DOHH2 (cell line): ENCODE data around the gene RGS3.

Experiments used
- H3F3A ChIP-seq: fragments of 200-600 bp; sonication (generic), shearing (Covaris generic); 2 replicates; pipeline ENCODE4 v1.6.0; 2016; ENCODE audit warnings: antibody characterized with exemption, mild to moderate bottlenecking; ENCODE audit not compliant: control insufficient read depth, insufficient read depth
- H3K27ac ChIP-seq: fragments of 200-600 bp; sonication (generic); 2 replicates; pipeline ENCODE4 v1.5.1; 2014; ENCODE audit warnings: low read depth, mild to moderate bottlenecking, low read length, moderate library complexity
- H3K27me3 ChIP-seq: fragments of 200-600 bp; sonication (generic); 2 replicates; pipeline ENCODE4 v1.6.1; 2014; ENCODE audit warnings: mild to moderate bottlenecking, low read length, mixed read lengths; ENCODE audit not compliant: control insufficient read depth
- H3K36me3 ChIP-seq: fragments of 200-600 bp; sonication (generic); 2 replicates; pipeline ENCODE4 v1.6.1; 2014; ENCODE audit warnings: mild to moderate bottlenecking, low read length, moderate library complexity, mixed read lengths; ENCODE audit not compliant: control insufficient read depth
- H3K4me1 ChIP-seq: fragments of 200-600 bp; sonication (generic); 2 replicates; pipeline ENCODE4 v1.6.1; 2014; ENCODE audit warnings: mild to moderate bottlenecking, low read length, mixed read lengths; ENCODE audit not compliant: control insufficient read depth
- H3K4me2 ChIP-seq: fragments of 200-600 bp; sonication (generic); 2 replicates; pipeline ENCODE4 v1.6.0; 2014; ENCODE audit warnings: mild to moderate bottlenecking, low read length, moderate library complexity
- H3K4me3 ChIP-seq: fragments of 200-600 bp; sonication (generic); 2 replicates; pipeline ENCODE4 v1.5.1; 2014; ENCODE audit warnings: mild to moderate bottlenecking, low read length, mixed read lengths
- H3K79me2 ChIP-seq: fragments of 200-600 bp; sonication (generic); 2 replicates; pipeline ENCODE4 v1.6.1; 2014; ENCODE audit warnings: mild to moderate bottlenecking, low read length, mixed read lengths; ENCODE audit not compliant: control insufficient read depth
- H3K9me2 ChIP-seq: fragments of 200-600 bp; sonication (generic); replicated peaks from 2 replicates; pipeline ENCODE4 v1.6.1; 2014; ENCODE audit warnings: mild to moderate bottlenecking, low read length, mixed read lengths; ENCODE audit not compliant: control insufficient read depth
- H3K9me3 ChIP-seq: fragments of 200-600 bp; sonication (generic); 2 replicates; pipeline ENCODE4 v1.6.1; 2014; ENCODE audit warnings: antibody characterized with exemption, low read length, mixed read lengths; ENCODE audit not compliant: control insufficient read depth, insufficient read depth
- H4K20me1 ChIP-seq: fragments of 200-600 bp; sonication (generic); 2 replicates; pipeline ENCODE4 v1.6.0; 2014; ENCODE audit warnings: low read depth, mild to moderate bottlenecking, antibody characterized with exemption, low read length, moderate library complexity; ENCODE audit not compliant: control insufficient read depth, insufficient read depth
- CTCF ChIP-seq: fragments of 200-600 bp; sonication (generic); IDR thresholded peaks from one replicate; pipeline ENCODE4 v1.5.1; 2014; ENCODE audit warnings: antibody characterized with exemption, mild to moderate bottlenecking, low read depth, low read length; ENCODE audit not compliant: poor library complexity, severe bottlenecking
- EZH2phosphoT487 ChIP-seq: fragments of 200-600 bp; sonication (generic); IDR thresholded peaks from 2 replicates; pipeline ENCODE4 v1.6.1; 2017; ENCODE audit warnings: borderline replicate concordance, mild to moderate bottlenecking, antibody characterized with exemption, low read length, moderate library complexity, mixed read lengths

Gene RGS3

GRCh38 chr9:113622600-113623400, 159.3 kb downstream of the RGS3 start:
- no peaks in the 10 kb centered on the region for H3K9me2 ChIP-seq
- H3K27me3 ChIP-seq, result peaks cover 25% of the 10 kb centered on the region
- H3K27ac ChIP-seq, result no peak overlapping the region
- 0 out of 2 replicates have a peak overlapping the region, but pooled peaks have one; percentile 7 for H3K4me2 ChIP-seq
- TF ChIP-seq CTCF (no peak), EZH2phosphoT487 (no peak)
- no peaks in the 10 kb centered on the region for H3F3A ChIP-seq
- H3K4me1 ChIP-seq, result peaks cover 21% of the 10 kb centered on the region
- H3K9me3 ChIP-seq, result no peaks in the 10 kb centered on the region
- no peaks in the 10 kb centered on the region for H4K20me1 ChIP-seq
- no peaks in the 10 kb centered on the region for H3K36me3 ChIP-seq
- no peaks in the 10 kb centered on the region for H3K79me2 ChIP-seq
- H3K4me3 ChIP-seq, result no peak overlapping the region

DNA sequence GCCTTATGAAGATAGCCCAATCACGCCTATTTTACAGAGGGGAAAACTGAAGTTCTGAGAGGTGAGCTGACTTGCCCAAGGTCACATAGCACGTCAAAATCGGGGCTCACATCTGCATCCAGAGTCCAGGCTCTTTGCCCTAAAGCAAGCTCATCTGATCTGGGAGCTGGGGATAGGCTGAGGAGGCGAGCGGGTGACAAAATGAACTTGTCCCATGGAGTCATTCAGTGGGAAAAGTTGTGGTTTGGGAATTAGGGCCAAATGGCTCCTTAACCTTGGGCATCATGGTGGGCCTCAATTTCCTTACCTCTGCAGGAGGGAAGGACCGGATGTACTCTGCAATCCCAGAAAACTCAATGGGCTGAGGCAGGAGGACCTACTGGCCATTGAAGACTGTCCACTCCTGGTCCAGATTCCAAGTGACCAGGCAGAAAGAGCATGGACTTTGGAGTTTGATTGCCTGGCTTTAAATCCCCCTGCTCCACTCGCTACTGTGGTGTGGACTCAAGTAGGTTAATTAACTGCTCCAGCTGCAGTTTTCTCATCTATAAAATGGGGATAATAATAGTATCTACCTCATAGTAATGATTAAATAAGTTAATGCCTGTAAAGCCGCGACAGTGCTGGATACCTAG, 160.4 kb downstream of the RGS3 start:
- H3K27ac ChIP-seq, result no peak overlapping the region

GRCh38 chr9:113624721-113625120, 161.2 kb downstream of the RGS3 start:
- H3K4me2 ChIP-seq, result no peak overlapping the region
- no peak for TF ChIP-seq CTCF
- peaks cover 12% of the 10 kb centered on the region for H3K4me1 ChIP-seq
- no peaks in the 10 kb centered on the region for H3K9me3 ChIP-seq
- H4K20me1 ChIP-seq, result no peaks in the 10 kb centered on the region
- H3K4me3 ChIP-seq, result no peak overlapping the region
- peaks cover 12% of the 10 kb centered on the region for H3K27me3 ChIP-seq
- H3K27ac ChIP-seq, result no peak overlapping the region
- H3K36me3 ChIP-seq, result no peaks in the 10 kb centered on the region
- no peaks in the 10 kb centered on the region for H3K79me2 ChIP-seq
- no peaks in the 10 kb centered on the region for H3F3A ChIP-seq
- no peaks in the 10 kb centered on the region for H3K9me2 ChIP-seq

More for the DNA sequence above, 160.4 kb downstream of the RGS3 start:
- Histone ChIP-seq H3K4me1 (peaks cover 12% of the 10 kb centered on the region), H3K36me3 (no peaks in the 10 kb centered on the region), H3K79me2 (no peaks in the 10 kb centered on the region), H3F3A (no peaks in the 10 kb centered on the region), H3K9me3 (no peaks in the 10 kb centered on the region), H4K20me1 (no peaks in the 10 kb centered on the region), H3K4me2 (no peak overlapping the region), H3K9me2 (no peaks in the 10 kb centered on the region), H3K4me3 (no peak overlapping the region), H3K27me3 (peaks cover 19% of the 10 kb centered on the region)
- no peak for TF ChIP-seq EZH2phosphoT487
- no peak for TF ChIP-seq CTCF
